ENCODE measurements around the gene FOXP4.

DNA sequence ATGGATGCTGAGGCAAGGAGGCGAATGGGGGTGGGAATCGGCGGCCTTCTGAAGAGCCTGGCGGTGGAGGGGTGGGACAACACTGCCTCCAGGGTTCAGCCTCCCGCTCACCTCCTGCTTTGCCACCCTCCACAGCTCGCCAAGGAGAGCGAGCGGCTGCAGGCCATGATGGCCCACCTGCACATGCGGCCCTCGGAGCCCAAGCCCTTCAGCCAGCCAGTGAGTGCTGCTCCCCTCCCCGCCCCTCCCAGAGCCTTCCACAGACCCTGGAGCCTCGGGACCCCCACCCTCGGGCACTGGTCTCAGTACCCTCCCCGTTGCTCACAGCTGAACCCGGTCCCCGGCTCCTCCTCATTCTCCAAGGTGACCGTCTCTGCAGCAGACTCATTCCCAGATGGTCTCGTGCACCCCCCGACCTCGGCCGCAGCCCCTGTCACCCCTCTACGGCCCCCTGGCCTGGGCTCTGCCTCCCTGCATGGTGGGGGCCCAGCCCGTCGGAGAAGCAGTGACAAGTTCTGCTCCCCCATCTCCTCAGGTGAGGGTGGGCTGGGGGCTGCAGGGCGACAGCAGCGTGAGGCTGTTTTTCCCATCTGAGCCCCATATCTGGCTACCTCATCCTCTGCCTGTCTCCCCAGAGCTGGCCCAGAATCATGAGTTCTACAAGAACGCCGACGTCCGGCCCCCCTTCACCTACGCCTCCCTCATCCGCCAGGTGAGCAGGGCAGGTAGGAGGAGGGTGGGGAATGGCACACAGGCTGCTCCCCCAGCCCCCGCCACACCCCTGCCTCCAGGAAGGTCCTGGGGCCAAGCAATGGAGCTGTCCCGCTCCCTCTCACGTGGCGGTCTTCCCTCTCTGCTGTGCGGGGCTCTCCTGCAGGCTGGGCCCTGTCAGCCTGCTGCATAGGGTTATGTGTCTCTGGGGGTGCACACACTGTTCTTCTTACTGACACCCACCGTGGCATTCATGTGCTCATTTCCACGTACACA is 43.7 kb downstream of the FOXP4 start:
- TF ChIP-seq POLR2A (IDR thresholded peaks at IDR 0.05): no peak
- TF ChIP-seq, protein P1, sequence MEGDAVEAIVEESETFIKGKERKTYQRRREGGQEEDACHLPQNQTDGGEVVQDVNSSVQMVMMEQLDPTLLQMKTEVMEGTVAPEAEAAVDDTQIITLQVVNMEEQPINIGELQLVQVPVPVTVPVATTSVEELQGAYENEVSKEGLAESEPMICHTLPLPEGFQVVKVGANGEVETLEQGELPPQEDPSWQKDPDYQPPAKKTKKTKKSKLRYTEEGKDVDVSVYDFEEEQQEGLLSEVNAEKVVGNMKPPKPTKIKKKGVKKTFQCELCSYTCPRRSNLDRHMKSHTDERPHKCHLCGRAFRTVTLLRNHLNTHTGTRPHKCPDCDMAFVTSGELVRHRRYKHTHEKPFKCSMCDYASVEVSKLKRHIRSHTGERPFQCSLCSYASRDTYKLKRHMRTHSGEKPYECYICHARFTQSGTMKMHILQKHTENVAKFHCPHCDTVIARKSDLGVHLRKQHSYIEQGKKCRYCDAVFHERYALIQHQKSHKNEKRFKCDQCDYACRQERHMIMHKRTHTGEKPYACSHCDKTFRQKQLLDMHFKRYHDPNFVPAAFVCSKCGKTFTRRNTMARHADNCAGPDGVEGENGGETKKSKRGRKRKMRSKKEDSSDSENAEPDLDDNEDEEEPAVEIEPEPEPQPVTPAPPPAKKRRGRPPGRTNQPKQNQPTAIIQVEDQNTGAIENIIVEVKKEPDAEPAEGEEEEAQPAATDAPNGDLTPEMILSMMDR (IDR thresholded peaks at IDR 0.05 in 8 of 11, conservative IDR thresholded peaks at IDR 0.05 in 3 of 11): no peak

Measured in spleen (tissue), 7 donors.